ENCODE measurements around the gene SF3A2.

The SF3A2 gene

DNA sequence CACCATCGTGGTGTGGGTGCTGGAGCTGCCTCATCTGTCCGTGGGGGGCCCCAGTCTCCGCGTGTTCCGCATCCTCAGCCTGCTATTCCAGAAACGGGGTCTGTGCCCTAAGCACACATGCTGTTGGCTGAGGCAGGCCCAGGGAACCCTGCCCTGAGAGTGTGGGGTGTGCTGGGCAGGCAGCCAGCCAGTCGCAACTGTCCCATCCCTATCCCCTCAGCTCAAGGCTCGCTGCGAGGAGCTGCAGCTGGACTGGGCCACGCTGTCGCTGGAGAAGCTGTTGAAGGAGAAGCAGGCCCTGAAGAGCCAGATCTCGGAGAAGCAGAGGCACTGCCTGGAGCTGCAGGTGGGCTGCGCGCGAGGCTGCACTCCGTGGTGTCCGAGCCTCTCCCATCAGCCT is 22.4 kb upstream of the SF3A2 start:
- TF ChIP-seq, protein P1, sequence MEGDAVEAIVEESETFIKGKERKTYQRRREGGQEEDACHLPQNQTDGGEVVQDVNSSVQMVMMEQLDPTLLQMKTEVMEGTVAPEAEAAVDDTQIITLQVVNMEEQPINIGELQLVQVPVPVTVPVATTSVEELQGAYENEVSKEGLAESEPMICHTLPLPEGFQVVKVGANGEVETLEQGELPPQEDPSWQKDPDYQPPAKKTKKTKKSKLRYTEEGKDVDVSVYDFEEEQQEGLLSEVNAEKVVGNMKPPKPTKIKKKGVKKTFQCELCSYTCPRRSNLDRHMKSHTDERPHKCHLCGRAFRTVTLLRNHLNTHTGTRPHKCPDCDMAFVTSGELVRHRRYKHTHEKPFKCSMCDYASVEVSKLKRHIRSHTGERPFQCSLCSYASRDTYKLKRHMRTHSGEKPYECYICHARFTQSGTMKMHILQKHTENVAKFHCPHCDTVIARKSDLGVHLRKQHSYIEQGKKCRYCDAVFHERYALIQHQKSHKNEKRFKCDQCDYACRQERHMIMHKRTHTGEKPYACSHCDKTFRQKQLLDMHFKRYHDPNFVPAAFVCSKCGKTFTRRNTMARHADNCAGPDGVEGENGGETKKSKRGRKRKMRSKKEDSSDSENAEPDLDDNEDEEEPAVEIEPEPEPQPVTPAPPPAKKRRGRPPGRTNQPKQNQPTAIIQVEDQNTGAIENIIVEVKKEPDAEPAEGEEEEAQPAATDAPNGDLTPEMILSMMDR (IDR thresholded peaks at IDR 0.05; ENCODE audit: insufficient read depth, missing control alignments), result no peak
- FAIRE-seq, result no peak
- DNase-seq (ENCODE audit: insufficient read length, low spot score), result no peak

DNA sequence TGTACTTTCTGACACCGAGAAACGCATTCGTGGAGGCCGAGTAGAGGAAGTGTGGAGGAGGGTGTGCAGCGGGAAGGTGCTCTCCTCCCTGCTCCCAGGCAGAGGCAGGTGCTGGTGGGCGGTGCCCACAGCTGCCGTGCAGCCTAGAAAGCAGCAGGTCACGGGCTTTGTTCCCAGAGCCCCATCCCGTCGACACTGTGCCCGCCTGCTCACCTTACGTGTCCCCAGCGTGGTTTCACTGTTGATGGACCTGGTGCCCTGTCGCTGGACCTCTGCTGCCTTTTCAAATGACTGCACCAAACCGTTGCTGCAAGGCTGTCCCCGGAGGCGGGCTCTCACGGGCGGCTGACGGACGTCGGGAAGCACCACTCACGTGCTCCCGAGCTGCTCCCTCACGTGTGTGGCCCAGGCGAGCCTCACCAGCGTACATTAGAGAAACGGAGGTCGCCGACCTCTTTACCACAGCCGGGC is 21.3 kb upstream of the SF3A2 start:
- TF ChIP-seq, protein P1 (IDR thresholded peaks at IDR 0.05; ENCODE audit: insufficient read depth, missing control alignments), result no peak
- DNase-seq (ENCODE audit: insufficient read length, low spot score), result no peak
- no peak for FAIRE-seq

DNA sequence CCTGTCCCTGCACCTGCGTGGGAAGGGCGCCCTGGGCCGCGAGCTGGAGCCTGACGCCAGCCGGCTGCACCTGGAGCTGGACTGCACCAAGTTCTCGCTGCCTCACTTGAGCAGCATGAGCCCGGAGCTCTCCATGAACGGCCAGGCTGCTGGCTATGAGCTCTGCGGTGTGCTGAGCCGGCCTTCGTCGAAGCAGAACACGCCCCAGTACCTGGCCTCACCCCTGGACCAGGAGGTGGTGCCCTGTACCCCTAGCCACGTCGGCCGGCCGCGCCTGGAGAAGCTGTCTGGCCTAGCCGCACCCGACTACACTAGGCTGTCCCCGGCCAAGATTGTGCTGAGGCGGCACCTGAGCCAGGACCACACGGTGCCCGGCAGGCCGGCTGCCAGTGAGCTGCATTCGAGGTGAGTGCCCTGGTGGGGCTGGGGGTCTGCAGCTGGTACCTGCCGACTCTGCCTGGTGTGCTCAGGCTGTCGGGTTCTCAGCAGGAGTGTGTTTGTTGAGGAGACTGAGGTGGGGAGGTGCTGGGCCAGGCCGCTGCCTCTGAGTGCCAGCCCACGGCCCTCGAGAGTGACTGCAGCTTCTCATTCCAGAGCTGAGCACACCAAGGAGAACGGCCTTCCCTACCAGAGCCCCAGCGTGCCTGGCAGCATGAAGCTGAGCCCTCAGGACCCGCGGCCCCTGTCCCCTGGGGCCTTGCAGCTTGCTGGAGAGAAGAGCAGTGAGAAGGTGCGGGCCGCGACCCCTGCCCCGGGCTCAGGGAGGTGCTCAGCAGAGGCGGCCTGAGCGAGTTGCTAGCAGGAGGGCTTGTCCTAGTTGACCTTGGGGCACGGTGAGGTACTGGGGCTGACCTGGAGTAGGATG is 20.0 kb upstream of the SF3A2 start:
- TF ChIP-seq, protein P1 (IDR thresholded peaks at IDR 0.05; ENCODE audit: insufficient read depth, missing control alignments), result no peak
- DNase-seq (ENCODE audit: insufficient read length, low spot score) (no peak), FAIRE-seq (no peak)

DNA sequence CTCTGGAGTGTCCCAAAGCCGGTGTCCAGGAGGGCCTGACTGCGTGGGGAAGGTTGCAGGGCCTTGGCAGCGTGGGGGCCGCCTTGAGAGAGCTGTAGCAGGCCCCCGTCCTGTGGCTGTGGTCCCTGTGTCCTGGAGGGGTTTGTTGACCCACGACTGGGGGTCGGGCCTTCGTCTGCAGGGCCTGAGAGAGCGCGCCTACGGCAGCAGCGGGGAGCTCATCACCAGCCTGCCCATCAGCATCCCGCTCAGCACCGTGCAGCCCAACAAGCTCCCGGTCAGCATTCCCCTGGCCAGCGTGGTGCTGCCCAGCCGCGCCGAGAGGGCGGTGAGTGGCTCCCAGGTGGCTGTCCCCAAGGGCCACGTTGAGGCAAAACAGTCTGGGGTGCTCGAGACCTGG is 19.0 kb upstream of the SF3A2 start:
- DNase-seq (ENCODE audit: insufficient read length, low spot score) (no peak), FAIRE-seq (no peak)
- TF ChIP-seq, protein P1 (IDR thresholded peaks at IDR 0.05; ENCODE audit: insufficient read depth, missing control alignments), result no peak

DNA sequence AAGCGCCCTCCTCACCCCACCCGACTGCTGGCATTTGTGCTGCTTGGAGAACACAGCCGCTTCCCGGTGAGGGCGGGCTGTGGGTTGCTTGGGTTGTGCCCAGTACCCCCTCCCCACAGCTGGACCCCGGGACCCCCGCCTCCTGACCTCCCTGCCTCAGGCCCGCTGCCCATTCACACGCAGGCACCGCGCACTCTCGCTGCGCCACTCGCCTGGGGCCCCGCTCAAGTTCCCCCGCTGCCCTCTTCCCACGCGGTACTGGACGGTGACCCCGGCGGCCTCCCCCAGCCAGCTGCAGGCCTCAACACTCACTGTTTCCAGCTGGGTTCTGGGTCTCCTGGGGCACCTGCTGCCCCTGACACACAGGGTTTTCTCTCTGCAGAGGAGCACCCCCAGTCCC is 16.9 kb upstream of the SF3A2 start:
- FAIRE-seq, result no peak
- TF ChIP-seq, protein P1 (IDR thresholded peaks at IDR 0.05; ENCODE audit: insufficient read depth, missing control alignments), result no peak
- DNase-seq (ENCODE audit: insufficient read length, low spot score), result no peak

DNA sequence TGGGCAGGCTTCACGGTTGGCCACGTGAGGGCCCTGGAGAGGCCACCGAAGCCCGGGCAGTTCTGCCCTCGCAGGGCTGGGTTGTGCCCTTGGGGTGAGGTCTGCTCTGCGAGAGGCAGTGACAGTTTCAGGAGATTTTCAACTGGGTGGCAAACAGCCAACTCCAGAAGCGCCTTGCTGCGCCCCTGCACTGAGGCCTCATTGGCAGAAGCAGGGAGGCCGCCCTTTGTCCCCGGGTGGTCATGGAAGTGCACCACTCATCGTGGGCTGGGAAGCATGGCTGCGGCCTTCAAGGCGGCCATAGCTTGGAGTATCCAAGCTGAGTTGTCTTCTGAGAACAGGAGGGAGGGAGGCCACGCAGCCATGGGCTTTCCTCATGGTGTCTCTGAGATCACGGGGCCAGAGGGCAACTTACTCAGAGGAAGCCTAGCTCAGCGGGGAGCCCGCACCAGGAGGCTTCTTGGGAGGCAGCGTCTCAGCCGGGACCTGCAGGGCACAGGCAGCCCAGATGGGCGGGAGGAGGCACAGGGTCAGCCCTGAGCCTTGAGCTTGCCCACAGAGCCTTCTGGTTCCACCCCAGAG is 15.3 kb upstream of the SF3A2 start:
- FAIRE-seq (no peak), DNase-seq (ENCODE audit: insufficient read length, low spot score) (no peak)
- TF ChIP-seq, protein P1 (IDR thresholded peaks at IDR 0.05; ENCODE audit: insufficient read depth, missing control alignments), result no peak

DNA sequence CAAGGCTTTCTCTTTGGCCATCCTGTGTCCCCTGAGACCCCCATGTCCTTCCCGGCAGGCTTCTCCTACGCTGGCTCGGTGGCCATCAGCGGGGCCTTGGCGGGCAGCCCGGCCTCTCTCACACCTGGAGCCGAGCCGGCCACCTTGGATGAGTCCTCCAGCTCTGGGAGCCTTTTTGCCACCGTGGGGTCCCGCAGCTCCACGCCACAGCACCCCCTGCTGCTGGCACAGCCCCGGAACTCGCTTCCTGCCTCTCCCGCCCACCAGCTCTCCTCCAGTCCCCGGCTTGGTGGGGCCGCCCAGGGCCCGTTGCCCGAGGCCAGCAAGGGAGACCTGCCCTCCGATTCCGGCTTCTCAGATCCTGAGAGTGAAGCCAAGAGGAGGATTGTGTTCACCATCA is 14.7 kb upstream of the SF3A2 start:
- no peak for DNase-seq (ENCODE audit: insufficient read length, low spot score)
- FAIRE-seq, result no peak
- TF ChIP-seq, protein P1 (IDR thresholded peaks at IDR 0.05; ENCODE audit: insufficient read depth, missing control alignments), result no peak

Measured in D721Med (cell line).